Activated T-cell treated with anti-CD3 and anti-CD28 coated beads, Interleukin-2, amount 50 U/mL, for 24 hours (primary cell): ENCODE data around the gene FER1L5.
"Not testable (repeated sequence)": the region's sequence is repeated elsewhere in the genome, so short reads cannot be mapped to it uniquely, and the experiment has no call there.

Experiments used
- DNase-seq: peaks from one replicate; pipeline ENCODE4 v3.0.0-alpha.2; 2020
- H3K27ac Mint-ChIP-seq: 2 replicates; pipeline ENCODE4 v1.8.0; 2020; ENCODE audit warnings: mild to moderate bottlenecking, mixed read lengths
- H3K27me3 Mint-ChIP-seq: 2 replicates; pipeline ENCODE4 v1.8.0; 2020; ENCODE audit warnings: mixed read lengths
- H3K36me3 Mint-ChIP-seq: 2 replicates; pipeline ENCODE4 v1.8.0; 2020; ENCODE audit warnings: low read depth, mixed read lengths
- H3K4me1 Mint-ChIP-seq: 2 replicates; pipeline ENCODE4 v1.8.0; 2020; ENCODE audit warnings: low read depth, mixed read lengths
- H3K4me3 Mint-ChIP-seq: 2 replicates; pipeline ENCODE4 v1.8.0; 2020; ENCODE audit warnings: mild to moderate bottlenecking, moderate library complexity, mixed read lengths
- H3K9me3 Mint-ChIP-seq: 2 replicates; pipeline ENCODE4 v1.8.0; 2020; ENCODE audit warnings: mixed read lengths

FER1L5 gene

GRCh38 chr2:96654791-96655190 is 12.2 kb downstream of the FER1L5 start:
- not testable (repeated sequence) for H3K27me3 Mint-ChIP-seq, H3K27ac Mint-ChIP-seq, H3K4me1 Mint-ChIP-seq, DNase-seq, H3K4me3 Mint-ChIP-seq, H3K9me3 Mint-ChIP-seq, H3K36me3 Mint-ChIP-seq

- no peak overlapping the region for H3K4me3 Mint-ChIP-seq
- no peaks in the 10 kb centered on the region for H3K9me3 Mint-ChIP-seq
- no peaks in the 10 kb centered on the region for H3K36me3 Mint-ChIP-seq
- no peaks in the 10 kb centered on the region for H3K4me1 Mint-ChIP-seq
- H3K27me3 Mint-ChIP-seq = no peaks in the 10 kb centered on the region
- no peak for DNase-seq
- H3K27ac Mint-ChIP-seq = no peak overlapping the region
Observed at GRCh38 chr2:96655526-96655925, 13.0 kb downstream of the FER1L5 start.

- no peak overlapping the region for H3K27ac Mint-ChIP-seq
- no peaks in the 10 kb centered on the region for H3K27me3 Mint-ChIP-seq
- no peak for DNase-seq
- H3K4me3 Mint-ChIP-seq = no peak overlapping the region
- no peaks in the 10 kb centered on the region for H3K9me3 Mint-ChIP-seq
- no peaks in the 10 kb centered on the region for H3K4me1 Mint-ChIP-seq
- H3K36me3 Mint-ChIP-seq = no peaks in the 10 kb centered on the region
Observed at GRCh38 chr2:96656540-96656939, 14.0 kb downstream of the FER1L5 start.

- Mint-ChIP-seq H3K27ac (no peak overlapping the region), H3K4me3 (no peak overlapping the region), H3K9me3 (peaks cover 2% of the 10 kb centered on the region), H3K27me3 (no peaks in the 10 kb centered on the region), H3K36me3 (no peaks in the 10 kb centered on the region), H3K4me1 (no peaks in the 10 kb centered on the region)
- DNase-seq = no peak
Observed at GRCh38 chr2:96661324-96661723, 18.8 kb downstream of the FER1L5 start.

GRCh38 chr2:96662360-96662759 is 19.8 kb downstream of the FER1L5 start:
- DNase-seq = no peak
- H3K36me3 Mint-ChIP-seq = no peaks in the 10 kb centered on the region

GRCh38 chr2:96663177-96663576 is 20.6 kb downstream of the FER1L5 start:
- H3K27me3 Mint-ChIP-seq = no peaks in the 10 kb centered on the region
- peaks cover 2% of the 10 kb centered on the region for H3K9me3 Mint-ChIP-seq
- no peak for DNase-seq
- no peaks in the 10 kb centered on the region for H3K36me3 Mint-ChIP-seq
- no peaks in the 10 kb centered on the region for H3K4me1 Mint-ChIP-seq
- H3K4me3 Mint-ChIP-seq = no peak overlapping the region
- H3K27ac Mint-ChIP-seq = no peak overlapping the region

More at GRCh38 chr2:96662360-96662759, 19.8 kb downstream of the FER1L5 start:
- Mint-ChIP-seq H3K4me3 (no peak overlapping the region), H3K27ac (no peak overlapping the region), H3K27me3 (no peaks in the 10 kb centered on the region), H3K9me3 (peaks cover 2% of the 10 kb centered on the region), H3K4me1 (no peaks in the 10 kb centered on the region)

GRCh38 chr2:96663829-96664228 is 21.3 kb downstream of the FER1L5 start:
- Mint-ChIP-seq H3K4me1 (no peaks in the 10 kb centered on the region), H3K36me3 (no peaks in the 10 kb centered on the region), H3K27ac (no peak overlapping the region)

GRCh38 chr2:96664366-96664925 is 21.9 kb downstream of the FER1L5 start:
- H3K4me1 Mint-ChIP-seq = no peaks in the 10 kb centered on the region
- no peak overlapping the region for H3K4me3 Mint-ChIP-seq
- H3K27ac Mint-ChIP-seq = no peak overlapping the region
- peaks cover 2% of the 10 kb centered on the region for H3K9me3 Mint-ChIP-seq
- H3K27me3 Mint-ChIP-seq = no peaks in the 10 kb centered on the region
- no peaks in the 10 kb centered on the region for H3K36me3 Mint-ChIP-seq
- DNase-seq = no peak

More at GRCh38 chr2:96663829-96664228, 21.3 kb downstream of the FER1L5 start:
- Mint-ChIP-seq H3K27me3 (no peaks in the 10 kb centered on the region), H3K9me3 (peaks cover 2% of the 10 kb centered on the region), H3K4me3 (no peak overlapping the region)
- no peak for DNase-seq

GRCh38 chr2:96665083-96665569 is 22.6 kb downstream of the FER1L5 start:
- no peaks in the 10 kb centered on the region for H3K27me3 Mint-ChIP-seq
- no peak overlapping the region for H3K4me3 Mint-ChIP-seq
- DNase-seq = no peak
- no peak overlapping the region for H3K27ac Mint-ChIP-seq
- no peaks in the 10 kb centered on the region for H3K4me1 Mint-ChIP-seq
- peaks cover 2% of the 10 kb centered on the region for H3K9me3 Mint-ChIP-seq
- no peaks in the 10 kb centered on the region for H3K36me3 Mint-ChIP-seq

GRCh38 chr2:96665717-96666116 is 23.2 kb downstream of the FER1L5 start:
- H3K36me3 Mint-ChIP-seq, H3K4me1 Mint-ChIP-seq, DNase-seq, H3K27ac Mint-ChIP-seq, H3K27me3 Mint-ChIP-seq, H3K4me3 Mint-ChIP-seq, H3K9me3 Mint-ChIP-seq: not testable (repeated sequence)

- Mint-ChIP-seq H3K27ac (no peak overlapping the region), H3K36me3 (no peaks in the 10 kb centered on the region), H3K9me3 (peaks cover 2% of the 10 kb centered on the region), H3K4me3 (no peak overlapping the region), H3K4me1 (no peaks in the 10 kb centered on the region), H3K27me3 (no peaks in the 10 kb centered on the region)
- DNase-seq = no peak
Observed at GRCh38 chr2:96668771-96669170, 26.2 kb downstream of the FER1L5 start.

- Mint-ChIP-seq H3K27ac (no peak overlapping the region), H3K36me3 (no peaks in the 10 kb centered on the region)
Observed at GRCh38 chr2:96669539-96670215, 27.1 kb downstream of the FER1L5 start.

GRCh38 chr2:96679848-96680247 is 37.3 kb downstream of the FER1L5 start:
- Mint-ChIP-seq H3K4me3 (no peak overlapping the region), H3K9me3 (no peaks in the 10 kb centered on the region), H3K27me3 (peaks cover 4% of the 10 kb centered on the region), H3K4me1 (no peaks in the 10 kb centered on the region), H3K36me3 (no peaks in the 10 kb centered on the region), H3K27ac (no peak overlapping the region)
- DNase-seq = no peak

More at GRCh38 chr2:96669539-96670215, 27.1 kb downstream of the FER1L5 start:
- Mint-ChIP-seq H3K4me3 (no peak overlapping the region), H3K9me3 (no peaks in the 10 kb centered on the region), H3K4me1 (no peaks in the 10 kb centered on the region), H3K27me3 (no peaks in the 10 kb centered on the region)
- no peak for DNase-seq

- no peaks in the 10 kb centered on the region for H3K36me3 Mint-ChIP-seq
- H3K27ac Mint-ChIP-seq = no peak overlapping the region
- no peaks in the 10 kb centered on the region for H3K4me1 Mint-ChIP-seq
- peaks cover 4% of the 10 kb centered on the region for H3K27me3 Mint-ChIP-seq
- no peak for DNase-seq
- H3K4me3 Mint-ChIP-seq = no peak overlapping the region
- no peaks in the 10 kb centered on the region for H3K9me3 Mint-ChIP-seq
Observed at GRCh38 chr2:96680561-96681141, 38.1 kb downstream of the FER1L5 start.

GRCh38 chr2:96681540-96681939 is 39.0 kb downstream of the FER1L5 start:
- Mint-ChIP-seq H3K4me3 (no peak overlapping the region), H3K36me3 (no peaks in the 10 kb centered on the region), H3K9me3 (no peaks in the 10 kb centered on the region), H3K4me1 (no peaks in the 10 kb centered on the region), H3K27me3 (peaks cover 4% of the 10 kb centered on the region), H3K27ac (no peak overlapping the region)
- no peak for DNase-seq
